ENCODE results near the gene MEOX2.

The MEOX2 gene

GRCh38 chr7:15618275-15618674 is 68.2 kb downstream of the MEOX2 start:
- DNase-seq (ENCODE audit: low read depth in 1 of 2, low spot score in 1 of 2): no peak

- DNase-seq (ENCODE audit: low read depth in 1 of 2, low spot score in 1 of 2): no peak
Observed at GRCh38 chr7:15612205-15612604, 74.3 kb downstream of the MEOX2 start.

GRCh38 chr7:15610503-15610902 is 76.0 kb downstream of the MEOX2 start:
- no peak for DNase-seq (ENCODE audit: low read depth in 1 of 2, low spot score in 1 of 2)

- DNase-seq (ENCODE audit: low read depth in 1 of 2, low spot score in 1 of 2): no peak
Observed at GRCh38 chr7:15609287-15609686, 77.2 kb downstream of the MEOX2 start.

GRCh38 chr7:15607529-15608210 is 78.8 kb downstream of the MEOX2 start:
- DNase-seq (ENCODE audit: low read depth in 1 of 2, low spot score in 1 of 2): no peak

- DNase-seq (ENCODE audit: low read depth in 1 of 2, low spot score in 1 of 2): no peak
Observed at GRCh38 chr7:15606561-15606960, 79.9 kb downstream of the MEOX2 start.

DNA sequence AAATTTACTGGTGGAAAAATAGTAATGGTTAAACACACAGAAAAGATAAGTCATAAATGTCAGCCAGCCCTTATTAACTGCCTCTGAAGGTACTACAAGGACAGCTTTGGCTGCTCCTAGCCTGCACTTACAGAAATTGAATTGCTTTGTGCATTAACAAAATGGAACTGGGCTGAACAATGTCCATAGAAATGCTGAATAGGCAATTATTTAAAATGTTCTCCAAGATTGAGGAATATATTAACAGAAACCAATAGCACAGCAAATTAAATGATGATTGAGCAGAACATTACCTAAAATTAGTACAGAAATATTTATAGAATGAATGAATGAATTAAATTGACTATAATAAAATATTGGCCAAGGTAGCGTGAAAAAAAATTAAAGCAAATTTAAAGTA is 82.3 kb downstream of the MEOX2 start:
- DNase-seq (ENCODE audit: low read depth in 1 of 2, low spot score in 1 of 2): no peak

GRCh38 chr7:15603124-15603523 is 83.4 kb downstream of the MEOX2 start:
- no peak for DNase-seq (ENCODE audit: low read depth in 1 of 2, low spot score in 1 of 2)

GRCh38 chr7:15602236-15602635 is 84.2 kb downstream of the MEOX2 start:
- DNase-seq (ENCODE audit: low read depth in 1 of 2, low spot score in 1 of 2): no peak

DNA sequence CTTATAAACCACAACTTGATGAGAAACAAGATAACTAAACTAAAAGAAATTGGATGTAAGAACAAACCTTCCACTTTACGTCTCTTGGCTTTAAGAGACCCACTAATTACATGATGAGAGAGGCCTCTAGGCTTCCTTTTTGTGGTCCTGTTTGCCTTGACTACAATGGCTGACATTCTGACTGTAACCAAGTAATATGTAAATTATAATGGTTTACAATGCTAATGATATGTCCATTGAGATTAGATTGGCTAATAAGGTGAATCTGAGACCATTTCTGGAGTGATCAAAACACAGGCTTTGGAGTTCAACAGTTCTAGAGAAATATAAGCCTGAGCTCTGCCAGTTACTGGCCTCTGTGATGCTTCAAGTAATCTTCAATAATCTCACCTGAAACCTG is 85.3 kb downstream of the MEOX2 start:
- no peak for DNase-seq (ENCODE audit: low read depth in 1 of 2, low spot score in 1 of 2)

DNA sequence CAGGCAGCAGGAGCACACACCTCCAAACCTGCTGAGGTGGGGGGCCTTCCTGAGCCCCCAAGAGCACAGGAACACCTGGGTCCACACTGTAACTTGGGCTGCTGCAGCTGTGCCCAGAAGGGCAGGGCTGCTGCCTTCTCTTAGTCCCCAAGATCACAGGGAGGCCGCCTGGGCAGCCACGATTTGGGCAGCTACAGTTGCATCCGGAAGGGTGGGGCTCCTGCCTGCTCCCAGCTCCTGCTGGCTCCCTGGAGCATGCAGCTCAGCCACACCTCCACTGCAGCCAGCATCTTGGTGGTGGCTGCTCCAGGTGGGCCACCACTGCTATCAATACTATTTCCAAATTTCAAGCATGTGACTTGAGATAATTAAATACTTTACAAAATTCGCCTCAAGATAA is 86.2 kb downstream of the MEOX2 start:
- no peak for DNase-seq (ENCODE audit: low read depth in 1 of 2, low spot score in 1 of 2)

- no peak for DNase-seq (ENCODE audit: low read depth in 1 of 2, low spot score in 1 of 2)
Observed at GRCh38 chr7:15594461-15594860, 92.0 kb downstream of the MEOX2 start.

- no peak for DNase-seq (ENCODE audit: low read depth in 1 of 2, low spot score in 1 of 2)
Observed at GRCh38 chr7:15593382-15593781, 93.1 kb downstream of the MEOX2 start.

GRCh38 chr7:15586266-15586665 is 100.2 kb downstream of the MEOX2 start:
- no peak for DNase-seq (ENCODE audit: low read depth in 1 of 2, low spot score in 1 of 2)

DNA sequence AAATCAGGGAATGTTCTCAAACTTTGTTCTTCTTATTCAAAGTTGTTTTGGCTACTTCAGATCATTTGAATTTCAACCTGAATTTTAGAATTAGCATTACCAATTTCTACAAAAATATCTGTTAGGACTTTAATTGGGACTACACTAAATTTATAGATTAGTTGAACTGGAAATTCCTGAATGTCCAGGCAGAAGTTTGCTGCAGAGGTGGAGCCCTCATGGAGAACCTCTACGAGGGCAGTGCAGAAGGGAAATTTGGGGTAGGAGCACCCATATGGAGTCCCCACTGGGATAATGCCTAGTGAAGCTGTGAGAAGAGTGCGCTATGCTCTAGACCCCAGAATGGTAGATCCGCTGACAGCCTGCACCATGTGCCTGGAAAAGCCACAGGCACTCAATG is 101.9 kb downstream of the MEOX2 start:
- no peak for DNase-seq (ENCODE audit: low read depth in 1 of 2, low spot score in 1 of 2)

GRCh38 chr7:15582773-15583172 is 103.7 kb downstream of the MEOX2 start:
- DNase-seq (ENCODE audit: low read depth in 1 of 2, low spot score in 1 of 2): no peak

- DNase-seq (ENCODE audit: low read depth in 1 of 2, low spot score in 1 of 2): no peak
Observed at GRCh38 chr7:15581352-15581951, 105.0 kb downstream of the MEOX2 start.

- DNase-seq (ENCODE audit: low read depth in 1 of 2, low spot score in 1 of 2): no peak
Observed at GRCh38 chr7:15580604-15581351, 105.7 kb downstream of the MEOX2 start.

- no peak for DNase-seq (ENCODE audit: low read depth in 1 of 2, low spot score in 1 of 2)
Observed at GRCh38 chr7:15577600-15577999, 108.9 kb downstream of the MEOX2 start.

DNA sequence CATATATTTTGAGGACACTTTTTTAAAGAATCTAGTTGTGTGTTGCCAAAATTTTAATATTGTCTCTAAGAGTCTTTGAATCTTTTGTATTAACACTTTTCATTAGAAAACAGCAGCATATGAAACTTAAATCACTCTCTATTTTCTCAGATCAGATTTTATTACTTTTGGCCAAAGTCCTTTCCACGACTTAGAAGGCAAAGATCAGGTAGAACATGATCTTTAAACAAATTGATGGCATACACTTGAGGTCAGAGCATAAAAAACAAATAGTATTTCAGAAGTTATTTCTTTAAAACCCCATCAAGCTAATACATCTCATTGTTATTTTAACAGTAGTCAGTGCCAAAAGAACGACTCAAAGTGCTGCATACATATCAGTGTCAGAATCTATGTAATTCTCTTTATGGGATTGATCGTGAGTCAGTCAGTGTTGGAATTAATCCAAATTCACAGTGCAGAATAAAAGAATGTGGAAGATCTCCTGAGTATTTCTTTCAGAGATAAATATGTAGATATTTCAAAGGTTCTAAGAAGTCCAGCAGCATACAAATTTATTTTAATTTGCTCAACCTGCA is 115.1 kb downstream of the MEOX2 start:
- DNase-seq (ENCODE audit: low read depth in 1 of 2, low spot score in 1 of 2): no peak

GRCh38 chr7:15567652-15568051 is 118.8 kb downstream of the MEOX2 start:
- DNase-seq (ENCODE audit: low read depth in 1 of 2, low spot score in 1 of 2): no peak

DNA sequence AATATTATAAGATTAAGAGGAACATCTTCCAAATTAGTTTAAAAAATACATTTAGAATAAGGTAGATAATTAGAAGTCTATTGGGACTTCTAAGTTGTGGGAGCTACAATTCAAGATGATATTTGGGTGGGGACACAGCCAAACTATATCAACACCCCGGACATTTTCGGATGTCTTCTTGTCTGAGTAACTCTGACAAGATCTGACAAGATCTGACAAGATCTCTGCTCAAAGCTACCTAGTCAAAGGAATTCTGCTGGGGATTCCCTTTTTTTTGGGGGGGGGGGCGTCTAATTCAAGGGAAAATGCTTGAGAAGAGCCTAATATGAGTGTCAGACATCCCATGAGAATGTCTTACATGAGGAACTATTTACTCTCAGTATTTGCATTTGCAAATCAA is 119.4 kb downstream of the MEOX2 start:
- no peak for DNase-seq (ENCODE audit: low read depth in 1 of 2, low spot score in 1 of 2)
